GM12801 (cell line): Measurements from ENCODE around the gene SLC9A2.

Experiments used
- CTCF ChIP-seq: IDR thresholded peaks from one replicate; pipeline ENCODE4 v1.5.1; 2011; ENCODE audit warnings: control low read depth; ENCODE audit not compliant: insufficient read length; ENCODE audit errors: extremely low read depth

Gene SLC9A2

GRCh38 chr2:102661846-102662245 is 42.5 kb downstream of the SLC9A2 start:
- TF ChIP-seq CTCF, result no peak

GRCh38 chr2:102662833-102663232 is 43.5 kb downstream of the SLC9A2 start:
- TF ChIP-seq CTCF, result no peak

GRCh38 chr2:102663381-102663780 is 44.0 kb downstream of the SLC9A2 start:
- TF ChIP-seq CTCF, result no peak

- TF ChIP-seq CTCF, result no peak
Observed at GRCh38 chr2:102664471-102664909, 45.1 kb downstream of the SLC9A2 start.

- no peak for TF ChIP-seq CTCF
Observed at GRCh38 chr2:102667072-102667471, 47.7 kb downstream of the SLC9A2 start.

GRCh38 chr2:102668171-102668570 is 48.8 kb downstream of the SLC9A2 start:
- no peak for TF ChIP-seq CTCF

- TF ChIP-seq CTCF, result no peak
Observed at GRCh38 chr2:102669401-102669800, 50.0 kb downstream of the SLC9A2 start.
